Right renal pelvis (tissue), 4 donors: ENCODE data around the gene LMOD2. TPM values are rescaled to one million over a fixed set of nuclear protein-coding genes. Genes with fewer than 3 reads are reported as not detected.

ENCODE experiments used
- DNase-seq, 4 donors: peaks; one replicate each; pipeline ENCODE4 v3.0.0-alpha.2; 2013; ENCODE audit warnings: low read depth in 4 of 4, low spot score in 3 of 4, missing footprints in 1 of 4
- polyA plus RNA-seq, 4 donors: library from polyadenylated mRNA; unstranded; fragments of 120-200 nt; gene quantifications; one replicate each; pipeline ENCODE4 v1.2.1, GENCODE V29; 2013; ENCODE audit not compliant: insufficient read length in 4 of 4

Gene LMOD2
- polyA plus RNA-seq, 4 donors = 0.03 to 0.21 TPM; not detected in 2

- no peak for DNase-seq
These were observed 56.2 kb downstream of the LMOD2 start for GRCh38 chr7:123711832-123712293.

DNA sequence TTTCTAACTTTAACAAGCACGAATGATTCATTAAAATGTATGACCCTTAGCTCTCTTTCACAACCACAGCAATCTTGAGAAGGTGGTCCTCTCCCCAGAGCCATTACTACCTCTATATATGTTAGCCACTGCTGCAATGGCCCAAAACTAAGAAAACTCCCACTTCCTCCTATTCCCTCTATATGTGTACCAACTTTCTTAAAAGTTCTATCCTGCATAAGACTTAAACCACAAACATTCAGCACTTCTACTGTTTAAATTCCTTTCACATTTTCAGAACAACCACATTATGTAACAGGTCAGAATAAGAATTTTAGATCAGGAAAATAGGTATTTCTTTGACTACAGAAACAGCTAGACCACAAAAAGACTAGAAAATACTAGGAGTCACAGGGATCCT is 57.0 kb downstream of the LMOD2 start:
- no peak for DNase-seq

Other genes starting within 250 kb of the LMOD2 start
- 1 to 10 TPM; 5.4 to 7.3 (median 6.3) TPM for gene IQUB, start 121.3 kb upstream of the LMOD2 start, polyA plus RNA-seq
- gene NDUFA5, start 98.0 kb upstream of the LMOD2 start, polyA plus RNA-seq = 100 to 1,000 TPM; 208 to 264 (median 256) TPM
- gene ASB15, start 54.0 kb upstream of the LMOD2 start, polyA plus RNA-seq = 1 to 10 TPM; 1.4 to 2.8 (median 1.6) TPM
- gene WASL, start 93.1 kb downstream of the LMOD2 start, polyA plus RNA-seq = 100 to 1,000 TPM in 1 of 4 donors, 10 to 100 TPM in 3; 75.9 to 105 (median 95.7) TPM
- gene HYAL4, start 189.3 kb downstream of the LMOD2 start, polyA plus RNA-seq = under 1 TPM in 3 of 4 donors, not detected in 1; 0.05 to 0.23 (median 0.19) TPM